ENCODE measurements around the gene PRKCQ.
"Not testable (repeated sequence)": the region's sequence is repeated elsewhere in the genome, so short reads cannot be mapped to it uniquely, and the experiment has no call there.

Gene PRKCQ

GRCh38 chr10:6588082-6588481 is 8.0 kb upstream of the PRKCQ start:
- ATAC-seq (ENCODE audit: low read depth) (no peak), DNase-seq (ENCODE audit: low spot score) (no peak)
- no peak overlapping the region for H3K4me3 ChIP-seq (ENCODE audit: severe bottlenecking)
- no peaks in the 10 kb centered on the region for H3K9me3 ChIP-seq (ENCODE audit: severe bottlenecking)
- no peaks in the 10 kb centered on the region for H3K4me1 ChIP-seq (ENCODE audit: insufficient read depth, poor library complexity, severe bottlenecking)
- no peak overlapping the region for H3K27ac ChIP-seq (ENCODE audit: poor library complexity, severe bottlenecking)
- TF ChIP-seq CTCF (IDR thresholded peaks at IDR 0.05; ENCODE audit: poor library complexity, severe bottlenecking) = no peak
- H3K36me3 ChIP-seq (ENCODE audit: low read depth) = peaks cover 12% of the 10 kb centered on the region
- H3K27me3 ChIP-seq (ENCODE audit: insufficient read depth, poor library complexity, severe bottlenecking) = no peaks in the 10 kb centered on the region

GRCh38 chr10:6586501-6586900 is 6.4 kb upstream of the PRKCQ start:
- H3K9me3 ChIP-seq (ENCODE audit: severe bottlenecking) = no peaks in the 10 kb centered on the region
- no peak overlapping the region for H3K4me3 ChIP-seq (ENCODE audit: severe bottlenecking)
- no peaks in the 10 kb centered on the region for H3K27me3 ChIP-seq (ENCODE audit: insufficient read depth, poor library complexity, severe bottlenecking)
- no peak overlapping the region for H3K27ac ChIP-seq (ENCODE audit: poor library complexity, severe bottlenecking)
- ATAC-seq (ENCODE audit: low read depth) = no peak
- no peak for TF ChIP-seq CTCF (IDR thresholded peaks at IDR 0.05; ENCODE audit: poor library complexity, severe bottlenecking)
- H3K4me1 ChIP-seq (ENCODE audit: insufficient read depth, poor library complexity, severe bottlenecking) = no peaks in the 10 kb centered on the region
- H3K36me3 ChIP-seq (ENCODE audit: low read depth) = peaks cover 12% of the 10 kb centered on the region
- DNase-seq (ENCODE audit: low spot score) = no peak

- no peak for TF ChIP-seq CTCF (IDR thresholded peaks at IDR 0.05; ENCODE audit: poor library complexity, severe bottlenecking)
- no peak overlapping the region for H3K4me3 ChIP-seq (ENCODE audit: severe bottlenecking)
- H3K4me1 ChIP-seq (ENCODE audit: insufficient read depth, poor library complexity, severe bottlenecking) = peaks cover 3% of the 10 kb centered on the region
- H3K27me3 ChIP-seq (ENCODE audit: insufficient read depth, poor library complexity, severe bottlenecking) = no peaks in the 10 kb centered on the region
- H3K27ac ChIP-seq (ENCODE audit: poor library complexity, severe bottlenecking) = no peak overlapping the region
- no peaks in the 10 kb centered on the region for H3K9me3 ChIP-seq (ENCODE audit: severe bottlenecking)
- DNase-seq (ENCODE audit: low spot score) (no peak), ATAC-seq (ENCODE audit: low read depth) (no peak)
- H3K36me3 ChIP-seq (ENCODE audit: low read depth) = peaks cover 12% of the 10 kb centered on the region
Observed at GRCh38 chr10:6583447-6583846, 3.4 kb upstream of the PRKCQ start.

- not testable (repeated sequence) for H3K4me1 ChIP-seq (ENCODE audit: insufficient read depth, poor library complexity, severe bottlenecking); ATAC-seq (ENCODE audit: low read depth); H3K27ac ChIP-seq (ENCODE audit: poor library complexity, severe bottlenecking); H3K4me3 ChIP-seq (ENCODE audit: severe bottlenecking); H3K9me3 ChIP-seq (ENCODE audit: severe bottlenecking); H3K27me3 ChIP-seq (ENCODE audit: insufficient read depth, poor library complexity, severe bottlenecking); DNase-seq (ENCODE audit: low spot score)
- peaks cover 12% of the 10 kb centered on the region for H3K36me3 ChIP-seq (ENCODE audit: low read depth)
Observed at GRCh38 chr10:6582913-6583312, 2.8 kb upstream of the PRKCQ start.

- ATAC-seq (ENCODE audit: low read depth) = no peak
- no peak overlapping the region for H3K27ac ChIP-seq (ENCODE audit: poor library complexity, severe bottlenecking)
- no peaks in the 10 kb centered on the region for H3K27me3 ChIP-seq (ENCODE audit: insufficient read depth, poor library complexity, severe bottlenecking)
- DNase-seq (ENCODE audit: low spot score) = no peak
- H3K4me1 ChIP-seq (ENCODE audit: insufficient read depth, poor library complexity, severe bottlenecking) = peaks cover 3% of the 10 kb centered on the region
- H3K36me3 ChIP-seq (ENCODE audit: low read depth) = peaks cover 12% of the 10 kb centered on the region
- H3K9me3 ChIP-seq (ENCODE audit: severe bottlenecking) = no peaks in the 10 kb centered on the region
- H3K4me3 ChIP-seq (ENCODE audit: severe bottlenecking) = no peak overlapping the region
- no peak for TF ChIP-seq CTCF (IDR thresholded peaks at IDR 0.05; ENCODE audit: poor library complexity, severe bottlenecking)
Observed at GRCh38 chr10:6582298-6582697, 2.2 kb upstream of the PRKCQ start.
